Vagina (tissue), 2 donors: ENCODE measurements around the gene PDXK.

Source experiments
- CTCF ChIP-seq, 3 experiments: fragments of 450-650 bp in 2 of 3; fragments of 200-600 bp in 1 of 3; sonication (generic) in 1 of 3; IDR thresholded peaks; one replicate each; pipeline ENCODE4 v1.5.1; 2017 to 2019; ENCODE audit warnings: antibody characterized with exemption in 3 of 3, mild to moderate bottlenecking in 2 of 3, moderate library complexity in 2 of 3
- POLR2AphosphoS5 ChIP-seq, 2 donors: sonication (generic); formaldehyde crosslinking; IDR thresholded peaks; one replicate each; pipeline ENCODE4 v1.9.0; 2017; ENCODE audit warnings: antibody characterized with exemption in 2 of 2, mild to moderate bottlenecking in 2 of 2, low read depth in 1 of 2; ENCODE audit not compliant: insufficient read depth in 1 of 2

GRCh38 chr21:43752758-43753438, 34.0 kb downstream of the PDXK start:
- TF ChIP-seq CTCF (IDR thresholded peaks at IDR 0.05) (no peak), POLR2AphosphoS5 (IDR thresholded peaks at IDR 0.05; ENCODE audit: insufficient read depth in 1 of 2, low read depth in 1 of 2) (no peak)
